Measurements from ENCODE around the gene RFTN1. TPM values are rescaled to one million over a fixed set of nuclear protein-coding genes. Genes with fewer than 3 reads are reported as not detected.

The RFTN1 gene
- total RNA-seq, 2 experiments from 2014 or later: 81.8 to 152 TPM

- Histone ChIP-seq H4K20me1 (ENCODE audit: insufficient read depth, low read length) (no peaks in the 10 kb centered on the region), H3K27ac (ENCODE audit: low read depth, low read length, poor library complexity, severe bottlenecking) (peak overlapping the region; percentile 47), H3K9me3 (ENCODE audit: low read length) (no peaks in the 10 kb centered on the region), H3K4me3 (ENCODE audit: low read depth, low read length, poor library complexity, severe bottlenecking) (no peak overlapping the region), H3K4me2 (ENCODE audit: low read length) (peak overlapping the region; percentile 27), H3K79me2 (ENCODE audit: insufficient read depth, low read depth, low read length) (peaks cover 99% of the 10 kb centered on the region), H3K36me3 (ENCODE audit: insufficient read depth, low read length) (peaks cover 84% of the 10 kb centered on the region), H2AFZ (ENCODE audit: low read length) (no peak overlapping the region), H3K9me2 (ENCODE audit: insufficient read depth, low read length) (no peaks in the 10 kb centered on the region), H3K4me1 (ENCODE audit: insufficient read depth, low read length, poor library complexity, severe bottlenecking) (peaks cover 91% of the 10 kb centered on the region)
- no TSS peak for BruUV-seq (replicated peaks)
- ChIA-PET CTCF (ENCODE audit: unreplicated experiment) (interaction anchor here (0.6 kb wide), 1 partner anchor 15 kb away, joined by 3 read pairs; no protein-coding TSS in a partner anchor), POLR2A (interaction anchor here (0.7 to 2.8 kb wide), 4 partner anchors 8 to 46 kb away, joined by 3 to 13 read pairs (median 4); no protein-coding TSS in a partner anchor)
- intact Hi-C loops (cut with micrococcal nuclease; ENCODE audit: unreplicated experiment): no loop called here
- TF ChIP-seq CTCF (conservative IDR thresholded peaks at IDR 0.05; ENCODE audit: low read length) (no peak), EZH2phosphoT487 (IDR thresholded peaks at IDR 0.05; ENCODE audit: borderline replicate concordance, low read depth, low read length) (no peak)
- DNase-seq (ENCODE audit: low spot score): no peak
These were observed 97.5 kb downstream of the RFTN1 start for GRCh38 chr3:16415911-16416476.

- H3K4me2 ChIP-seq (ENCODE audit: low read length): peak overlapping the region; percentile 62; the same call in 1 of the 2 replicates
These were observed 100.2 kb downstream of the RFTN1 start for GRCh38 chr3:16413321-16413720.

More at GRCh38 chr3:16413321-16413720, 100.2 kb downstream of the RFTN1 start:
- peaks cover 76% of the 10 kb centered on the region for H3K36me3 ChIP-seq (ENCODE audit: insufficient read depth, low read length)
- H3K27ac ChIP-seq (ENCODE audit: low read depth, low read length, poor library complexity, severe bottlenecking): peak overlapping the region; percentile 71
- POLR2A ChIA-PET: interaction anchor here (0.7 to 1.7 kb wide), 3 partner anchors 8 to 73 kb away, joined by 3 to 5 read pairs (median 5); no protein-coding TSS in a partner anchor
- CTCF ChIA-PET (ENCODE audit: unreplicated experiment): interaction anchor here (1.2 kb wide), 1 partner anchor 12 kb away, joined by 3 read pairs; no protein-coding TSS in a partner anchor
- intact Hi-C loops (cut with micrococcal nuclease; ENCODE audit: unreplicated experiment): no loop called here
- no peak overlapping the region for H2AFZ ChIP-seq (ENCODE audit: low read length)
- no peak overlapping the region for H3K4me3 ChIP-seq (ENCODE audit: low read depth, low read length, poor library complexity, severe bottlenecking)
- H3K79me2 ChIP-seq (ENCODE audit: insufficient read depth, low read depth, low read length): peaks cover 84% of the 10 kb centered on the region
- TF ChIP-seq CTCF (conservative IDR thresholded peaks at IDR 0.05; ENCODE audit: low read length) (no peak), EZH2phosphoT487 (IDR thresholded peaks at IDR 0.05; ENCODE audit: borderline replicate concordance, low read depth, low read length) (no peak)
- H3K9me3 ChIP-seq (ENCODE audit: low read length): no peaks in the 10 kb centered on the region
- H4K20me1 ChIP-seq (ENCODE audit: insufficient read depth, low read length): no peaks in the 10 kb centered on the region
- BruUV-seq (replicated peaks): no TSS peak
- no peak for DNase-seq (ENCODE audit: low spot score)
- peaks cover 78% of the 10 kb centered on the region for H3K4me1 ChIP-seq (ENCODE audit: insufficient read depth, low read length, poor library complexity, severe bottlenecking)
- no peaks in the 10 kb centered on the region for H3K9me2 ChIP-seq (ENCODE audit: insufficient read depth, low read length)

All from OCI-LY7 (cell line).